Germinal center (tissue), 1 donor: ENCODE data around the gene GMNC.

ENCODE experiments used
- DNase-seq: peaks from one replicate; pipeline ENCODE4 v3.0.0; 2012; ENCODE audit warnings: mixed read lengths, low spot score

Gene GMNC

DNA sequence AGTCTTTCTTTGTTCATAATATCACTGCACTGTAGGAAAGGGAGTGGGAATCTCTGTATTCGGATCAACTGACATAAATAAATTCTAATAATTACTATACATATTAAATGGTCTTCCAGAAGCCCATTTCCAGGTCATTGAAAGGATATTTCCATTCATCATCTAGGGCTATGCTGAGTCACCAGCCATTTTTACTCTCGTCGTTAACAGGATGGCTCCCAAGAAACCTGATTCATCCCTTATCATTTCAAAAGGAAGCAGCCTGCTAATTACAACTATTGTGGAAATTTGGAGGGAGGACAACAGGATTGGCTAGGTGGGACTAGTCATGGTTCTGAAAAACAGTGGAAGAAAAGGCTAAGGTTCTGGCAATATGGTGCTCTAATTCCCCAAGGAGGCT lies 13.6 kb downstream of the GMNC start:
- no peak for DNase-seq

DNA sequence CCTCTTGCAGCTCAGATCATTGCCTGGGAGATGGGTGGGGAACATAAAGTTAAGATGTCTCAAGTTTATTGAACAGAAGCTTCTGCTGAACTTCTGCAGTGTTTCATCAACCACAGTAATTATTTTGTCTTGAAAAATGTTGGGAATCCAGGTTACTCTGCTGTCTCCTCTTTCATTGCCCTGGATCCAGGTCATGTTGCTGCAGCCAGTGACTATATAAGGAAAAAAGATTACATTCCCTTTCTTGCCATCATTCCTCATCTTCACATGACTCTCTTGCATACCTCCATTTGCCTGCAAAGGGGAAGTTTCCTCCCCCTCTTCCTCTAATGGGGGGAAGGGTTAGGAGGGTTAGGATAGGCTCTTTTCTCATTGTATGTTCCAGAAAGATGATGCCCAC lies 15.1 kb downstream of the GMNC start:
- no peak for DNase-seq

DNA sequence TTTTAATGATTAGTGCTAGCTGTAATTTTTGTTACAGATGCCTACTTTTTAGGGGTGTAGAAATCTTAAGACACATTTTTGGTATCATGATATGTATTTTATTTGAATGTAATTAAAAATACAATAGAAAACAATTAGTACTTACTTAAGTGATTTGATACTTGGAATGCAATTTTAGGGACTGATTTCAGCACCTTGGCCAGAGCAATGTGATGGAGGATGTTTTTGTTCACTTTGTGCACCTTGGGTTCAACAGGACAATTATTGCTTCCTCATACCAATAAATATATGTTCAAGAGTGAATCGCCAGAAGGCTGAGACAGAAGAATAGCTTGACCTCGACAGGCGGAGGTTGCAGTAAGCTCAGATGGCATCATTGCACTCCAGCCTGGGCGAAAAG lies 22.3 kb downstream of the GMNC start:
- DNase-seq = no peak

DNA sequence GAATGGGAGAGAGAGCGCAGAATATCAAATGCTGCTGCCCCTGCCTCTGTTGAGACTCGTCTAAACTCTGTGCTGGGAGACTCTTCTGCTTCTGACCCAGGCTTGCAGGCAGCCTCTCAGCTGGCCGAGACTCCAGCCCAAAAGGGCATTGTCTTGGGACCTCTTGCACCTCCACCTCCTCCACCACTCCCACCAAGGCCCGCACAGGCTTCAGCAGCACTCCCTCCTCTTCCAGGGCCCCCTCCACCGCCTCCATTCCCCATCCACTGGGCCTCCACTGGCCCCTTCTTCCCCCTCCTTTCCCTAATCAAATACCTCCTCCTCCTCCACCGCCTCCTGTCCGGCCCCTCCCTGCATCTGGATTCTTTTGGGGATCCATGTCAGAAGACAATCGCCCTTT lies 31.3 kb downstream of the GMNC start:
- DNase-seq = no peak

DNA sequence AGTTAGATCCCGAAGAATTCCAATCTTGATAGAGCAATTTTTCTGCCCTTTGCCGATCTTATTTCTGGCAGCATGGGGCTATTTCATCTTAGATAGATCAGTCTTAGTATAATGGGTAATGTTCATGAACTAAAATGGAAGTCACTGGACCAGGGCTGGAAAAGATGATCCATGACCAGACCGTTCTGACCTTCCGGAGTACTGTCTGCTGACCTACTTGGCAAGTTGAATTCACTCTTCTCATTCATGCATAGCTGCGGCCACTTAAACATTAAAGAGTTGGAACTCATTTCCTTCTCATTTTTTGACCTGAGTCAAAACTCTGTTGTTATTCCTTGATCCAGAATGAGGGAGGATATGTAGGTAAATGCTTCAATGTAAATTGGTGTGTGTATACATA lies 32.5 kb downstream of the GMNC start:
- no peak for DNase-seq

DNA sequence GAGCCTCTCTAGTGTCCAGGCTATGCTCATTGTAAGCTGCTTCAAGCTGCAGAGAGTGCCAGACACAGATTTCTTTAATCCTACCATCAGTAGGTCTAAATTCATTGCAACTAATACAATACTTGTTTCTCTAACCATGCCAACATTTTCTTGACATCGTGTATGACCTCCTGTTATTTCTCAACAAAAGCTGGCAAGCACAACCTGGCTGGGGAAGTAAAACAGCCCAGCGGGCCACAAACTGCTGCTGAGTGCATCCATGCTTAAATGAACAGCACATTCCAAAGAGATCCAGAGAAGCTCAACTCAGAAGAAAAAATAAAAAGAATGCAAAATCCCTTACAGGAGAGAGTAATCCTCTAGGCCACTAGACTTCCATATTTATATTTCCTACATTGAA lies 36.5 kb downstream of the GMNC start:
- no peak for DNase-seq

DNA sequence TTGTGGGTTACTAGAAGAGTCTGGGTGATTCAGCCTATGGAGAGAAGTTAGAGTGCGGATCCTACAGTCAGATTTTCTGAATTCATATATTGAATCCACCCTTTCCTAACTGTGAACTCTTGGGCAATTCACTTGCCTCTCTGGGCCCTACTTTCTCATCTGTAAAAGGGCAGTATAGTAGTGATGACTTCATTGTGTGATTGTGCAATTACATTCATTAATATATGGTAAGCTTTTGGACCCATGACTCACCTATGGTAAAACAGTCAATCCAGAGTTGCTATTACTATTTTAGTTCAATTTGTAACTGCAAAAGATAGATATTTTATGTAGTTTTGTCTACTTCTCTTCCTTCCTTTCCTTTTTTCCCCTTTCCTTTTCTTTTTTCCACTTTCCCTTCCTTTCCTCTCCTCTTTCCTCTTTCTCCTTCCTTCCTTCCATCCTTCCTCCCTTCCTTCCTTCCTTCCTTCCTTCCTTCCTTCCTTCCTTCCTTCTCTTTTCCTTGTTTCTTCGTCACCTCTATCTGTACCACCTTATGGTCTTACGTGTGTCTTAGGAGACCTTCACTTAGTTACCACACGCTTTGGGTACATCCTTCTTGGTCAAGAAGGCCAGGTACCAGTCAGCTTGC lies 37.0 kb downstream of the GMNC start:
- DNase-seq = no peak

DNA sequence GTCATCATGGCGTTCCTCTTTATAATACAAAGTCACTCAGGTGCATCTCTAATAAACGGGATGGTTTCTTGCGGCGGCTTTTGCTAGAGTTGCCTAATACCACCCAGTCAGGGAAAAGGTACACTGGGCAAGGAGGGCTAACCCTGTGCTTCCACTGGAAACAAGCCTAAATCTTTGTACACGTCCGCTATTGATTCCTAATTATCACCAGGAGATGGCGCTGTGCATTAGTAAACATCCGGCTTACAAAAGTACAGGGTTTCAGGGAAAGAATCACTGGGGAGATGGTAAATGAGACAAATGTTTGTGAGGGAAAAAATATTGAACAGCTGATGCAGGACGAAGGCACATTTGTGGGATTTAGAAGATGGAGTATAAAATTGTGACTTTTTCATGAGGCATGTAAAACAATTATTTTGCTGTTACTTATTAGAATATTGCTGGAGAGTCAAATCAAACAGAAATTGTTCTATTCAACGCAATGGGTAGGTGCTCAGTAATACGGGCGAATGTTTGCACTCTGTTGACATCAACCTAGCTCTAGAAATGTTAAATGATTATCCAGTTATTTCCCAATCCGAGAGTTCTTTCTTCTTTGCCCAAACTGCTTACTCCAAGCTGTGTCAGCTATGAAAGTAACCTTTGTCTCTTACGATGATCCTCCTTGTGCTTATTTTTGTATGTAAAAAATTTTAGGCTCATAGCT lies 50.6 kb downstream of the GMNC start:
- peak; percentile 8 for DNase-seq

DNA sequence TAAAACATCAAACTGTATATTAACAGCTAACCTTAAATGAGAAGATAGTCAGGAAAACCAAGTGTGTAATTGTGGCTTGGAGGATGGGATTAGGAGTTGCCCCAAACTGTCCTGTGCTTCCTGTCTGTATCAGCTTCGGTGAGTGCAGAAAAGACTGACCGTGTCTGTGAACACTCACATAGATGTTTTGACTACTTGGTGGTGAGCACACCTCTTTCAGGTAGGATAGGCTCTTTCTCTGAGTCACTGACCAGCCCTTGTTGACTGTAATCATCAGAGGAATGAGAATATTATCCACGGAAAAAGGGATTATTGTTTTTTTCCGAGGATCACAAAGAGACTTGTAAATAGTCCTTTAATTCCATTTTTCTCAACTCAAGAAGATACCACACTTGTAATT lies 51.5 kb downstream of the GMNC start:
- no peak for DNase-seq

DNA sequence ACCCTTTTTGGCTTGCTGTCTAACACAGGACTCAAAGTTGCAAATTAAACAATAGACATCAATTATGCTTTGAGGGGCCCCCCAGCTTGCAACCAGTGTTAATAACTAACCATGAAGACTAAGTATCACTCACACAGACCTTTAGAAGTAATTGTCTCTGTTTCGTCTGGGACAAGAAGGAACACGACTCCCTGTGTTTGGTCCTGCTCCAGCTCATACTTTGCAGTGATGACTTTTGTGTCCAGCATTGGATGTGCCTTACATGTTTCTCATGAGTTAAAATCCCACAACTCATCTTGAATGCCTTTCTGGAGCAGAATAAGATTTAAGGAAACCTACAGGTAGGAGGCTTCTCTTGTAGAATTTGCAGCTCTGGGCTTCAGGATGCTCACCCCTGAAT lies 53.1 kb downstream of the GMNC start:
- DNase-seq = no peak

DNA sequence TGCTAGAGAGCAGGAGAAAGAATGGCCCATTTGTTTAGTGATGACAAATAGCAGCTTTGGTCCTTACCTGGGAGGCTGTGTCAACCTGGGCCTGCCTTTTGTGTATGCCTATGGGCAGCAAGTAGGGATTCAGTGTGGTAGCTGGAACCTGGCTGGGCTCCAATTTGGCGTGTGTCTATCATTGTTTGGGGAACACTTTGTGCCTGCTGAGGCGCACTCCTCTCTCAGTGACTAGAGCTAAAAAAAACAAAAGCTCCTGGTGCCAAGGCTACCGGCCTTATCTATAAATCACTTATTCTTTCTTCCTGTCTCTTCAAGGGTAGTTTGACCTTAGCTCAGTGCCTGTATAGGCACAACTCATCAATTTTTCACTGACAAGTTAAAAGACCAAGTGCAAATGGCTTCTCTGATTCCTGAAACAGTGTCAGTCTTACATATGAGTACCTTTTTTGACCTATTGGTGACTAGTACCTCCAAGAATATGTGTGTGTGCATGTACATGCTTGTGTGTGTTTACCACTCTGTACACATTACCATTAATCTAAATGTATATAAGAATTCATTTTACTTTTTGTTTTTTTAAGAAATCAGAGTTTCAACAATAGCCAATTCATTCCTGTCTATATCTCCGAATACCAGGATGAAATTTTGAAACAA lies 54.6 kb downstream of the GMNC start:
- no peak for DNase-seq
